Fibroblast of peridontal ligament (primary cell): ENCODE measurements around the gene USP32.

Experiments used
- DNase-seq: peaks from one replicate; pipeline ENCODE4 v3.0.0-alpha.2; 2010; ENCODE audit errors: extremely low read depth

USP32 gene

DNA sequence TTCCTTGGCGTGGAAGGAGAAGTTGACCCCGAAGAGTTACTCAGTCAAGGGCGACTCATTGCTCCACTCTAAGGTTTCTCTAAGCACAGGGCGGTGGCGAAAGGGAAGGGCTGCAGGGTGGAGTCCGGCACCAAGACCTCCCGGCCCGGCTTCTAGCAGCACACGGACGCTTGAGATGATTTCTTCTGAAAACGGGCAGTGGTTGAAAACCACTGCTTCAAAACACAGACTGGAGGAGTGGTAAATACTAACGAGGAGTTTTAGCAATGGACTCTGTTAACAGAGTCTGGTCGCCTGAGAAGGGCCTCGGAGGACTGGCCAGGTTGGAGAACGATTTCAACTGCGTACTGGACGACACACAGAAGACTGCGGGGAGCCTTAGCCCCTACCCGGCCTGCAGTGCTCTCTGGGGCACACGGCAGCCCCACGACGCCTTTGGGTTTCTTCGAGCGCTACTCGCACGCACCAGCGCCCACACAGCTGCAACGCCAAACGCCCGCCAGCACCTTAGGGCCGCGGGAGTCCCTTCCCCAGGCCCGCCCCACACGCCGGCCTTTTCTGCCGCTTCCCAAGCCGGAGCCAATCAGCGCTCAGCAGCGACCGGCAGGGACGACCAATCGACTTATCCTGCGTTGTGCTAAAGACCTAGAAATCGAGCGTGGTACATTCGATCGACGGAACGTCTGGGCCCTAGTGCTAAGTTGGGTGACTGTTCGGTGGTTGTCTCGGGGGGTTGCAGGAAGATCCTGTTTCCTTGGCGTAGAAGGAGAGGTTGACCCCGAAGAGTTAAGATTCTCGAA is 256.6 kb downstream of the USP32 start:
- peak; percentile 82 for DNase-seq

DNA sequence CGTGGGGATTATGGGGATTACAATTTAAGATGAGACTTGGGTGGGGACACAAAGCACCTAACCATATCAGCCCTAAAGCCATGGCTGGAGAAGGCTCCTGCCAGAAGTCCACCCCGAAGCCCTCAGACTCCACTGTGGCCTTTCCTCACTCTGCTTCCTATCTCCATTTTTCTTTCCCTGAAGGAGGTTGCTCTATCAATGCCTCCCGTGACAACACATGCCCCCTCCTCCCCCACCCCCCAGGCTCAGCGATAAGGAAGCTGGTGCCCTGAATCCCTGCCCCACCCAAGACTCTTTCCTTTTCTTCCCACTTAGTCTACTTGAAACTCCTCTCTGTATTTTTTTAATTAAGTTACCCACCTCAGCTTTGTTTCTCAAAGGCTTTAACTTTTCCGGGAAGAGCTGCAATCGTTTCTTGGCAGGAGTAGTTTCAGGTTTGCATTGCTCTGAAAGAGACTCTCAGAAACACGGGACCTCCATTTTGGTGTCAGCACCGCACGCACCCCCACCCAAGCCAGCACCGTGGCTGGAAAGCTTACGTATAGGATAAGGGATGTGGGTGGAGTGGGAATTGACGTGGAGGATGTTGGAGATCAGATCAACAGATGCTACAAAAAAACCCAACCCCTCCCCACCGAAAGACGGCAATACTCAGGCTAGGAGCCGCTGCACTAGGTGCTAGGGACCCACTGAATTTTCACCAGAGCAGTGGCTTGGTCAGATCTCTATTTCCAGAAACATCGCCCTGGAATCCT is 257.4 kb downstream of the USP32 start:
- DNase-seq, result peak; percentile 48

DNA sequence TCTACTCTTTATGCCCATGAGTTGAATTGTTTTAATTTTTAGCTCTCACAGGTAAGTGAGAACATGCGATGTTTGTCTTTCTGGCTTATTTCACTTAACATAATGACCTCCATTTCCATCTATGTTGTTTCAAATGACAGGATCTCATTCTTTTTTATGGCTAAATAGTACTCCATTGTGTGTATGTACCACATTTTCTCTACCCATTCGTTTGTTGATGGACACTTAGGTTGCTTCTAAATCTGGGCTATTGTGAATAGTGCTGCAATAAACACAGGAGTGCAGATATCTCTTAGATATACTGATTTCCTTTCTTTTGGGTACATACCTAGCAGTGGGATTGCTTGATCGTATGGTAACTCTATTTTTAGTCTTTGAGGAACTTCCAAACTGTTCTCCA is 261.5 kb downstream of the USP32 start:
- DNase-seq, result no peak

DNA sequence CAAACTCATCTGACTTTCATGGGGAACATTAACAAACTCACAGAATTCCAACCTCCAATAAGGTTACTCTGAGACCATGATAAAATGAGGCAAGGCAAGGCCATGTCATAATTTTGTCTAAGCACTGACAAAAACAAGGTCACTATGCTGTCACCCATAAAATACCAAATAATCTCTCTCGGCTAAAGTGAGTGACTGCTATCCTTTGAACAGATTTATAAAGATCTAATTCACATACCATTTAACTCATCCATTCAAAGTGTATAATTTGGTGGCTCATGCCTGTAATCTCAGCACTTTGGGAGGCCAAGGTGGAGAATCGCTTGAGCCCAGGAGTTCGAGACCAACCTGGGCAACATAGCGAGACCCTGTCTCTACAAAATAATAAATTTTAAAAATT is 262.8 kb downstream of the USP32 start:
- DNase-seq, result no peak
